EH (cell line): Measurements from ENCODE around the gene MBD4.

Experiments
- DNase-seq: peaks from one replicate; pipeline ENCODE4 v3.0.0-alpha.2; 2015; ENCODE audit warnings: low read depth

MBD4 gene

DNA sequence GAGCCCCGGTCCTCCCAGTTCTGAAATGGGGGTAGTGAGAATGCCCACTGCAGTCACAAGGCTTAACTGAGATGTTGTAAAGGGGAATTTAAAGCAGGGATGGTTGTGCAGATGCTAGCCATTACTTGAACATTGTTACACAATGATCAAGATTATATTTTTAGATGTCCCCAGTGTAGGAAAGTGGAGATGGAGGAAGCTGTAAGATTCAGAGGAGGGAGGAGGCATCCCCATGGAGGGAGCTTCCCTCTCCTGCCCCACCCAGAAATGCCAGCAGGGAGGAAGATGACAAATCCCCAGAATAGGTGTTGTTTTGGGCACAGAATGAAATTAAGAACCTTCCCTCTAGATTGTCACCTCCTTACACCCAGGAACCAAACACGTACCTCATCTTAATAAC, 57.4 kb downstream of the MBD4 start:
- DNase-seq: peak; percentile 19
